Esophagus muscularis mucosa (tissue), 3 donors: Measurements from ENCODE around the gene GRIK4.

Experiments
- CTCF ChIP-seq, 3 experiments: fragments of 200-600 bp in 2 of 3; fragments of 450-650 bp in 1 of 3; sonication (generic) in 2 of 3; IDR thresholded peaks; one replicate each; pipeline ENCODE4 v1.5.1; 2017 to 2019; ENCODE audit warnings: antibody characterized with exemption in 3 of 3, mild to moderate bottlenecking in 2 of 3, moderate library complexity in 1 of 3
- POLR2A ChIP-seq: fragments of 450-650 bp; IDR thresholded peaks from one replicate; pipeline ENCODE4 v1.6.1; 2017; ENCODE audit warnings: antibody characterized with exemption, moderate library complexity, mild to moderate bottlenecking, low read depth
- POLR2AphosphoS5 ChIP-seq, 2 donors: sonication (generic); formaldehyde crosslinking; IDR thresholded peaks; one replicate each; pipeline ENCODE4 v1.6.1; 2017; ENCODE audit warnings: antibody characterized with exemption in 2 of 2

GRCh38 chr11:120511820-120512738 lies 531 bp downstream of the GRIK4 start:
- TF ChIP-seq POLR2A: no peak
- TF ChIP-seq CTCF (IDR thresholded peaks at IDR 0.05): no peak
- TF ChIP-seq POLR2AphosphoS5 (IDR thresholded peaks at IDR 0.05): no peak
